ENCODE data around the gene ASB4.
"Not testable (repeated sequence)": the region's sequence is repeated elsewhere in the genome, so short reads cannot be mapped to it uniquely, and the experiment has no call there.

ASB4 gene

GRCh38 chr7:95485391-95486123 lies at the start of gene ASB4:
Gene ASB4, plus strand, starts transcription at chr7:95485943. Its CDS starts 29 bp downstream, at chr7:95485972.
- no peak for DNase-seq

GRCh38 chr7:95436407-95436806 lies 49.3 kb upstream of the ASB4 start:
- DNase-seq: no peak

GRCh38 chr7:95440394-95441038 lies 45.2 kb upstream of the ASB4 start:
- no peak for DNase-seq

- DNase-seq: no peak
Observed at GRCh38 chr7:95441042-95441823, 44.5 kb upstream of the ASB4 start.

- no peak for DNase-seq
Observed at GRCh38 chr7:95444796-95445195, 40.9 kb upstream of the ASB4 start.

GRCh38 chr7:95446618-95447017 lies 39.1 kb upstream of the ASB4 start:
- no peak for DNase-seq

GRCh38 chr7:95454438-95455045 lies 31.2 kb upstream of the ASB4 start:
- no peak for DNase-seq

- no peak for DNase-seq
Observed at GRCh38 chr7:95457947-95458346, 27.8 kb upstream of the ASB4 start.

- not testable (repeated sequence) for DNase-seq
Observed at GRCh38 chr7:95460653-95461052, 25.1 kb upstream of the ASB4 start.

- no peak for DNase-seq
Observed at GRCh38 chr7:95467912-95468607, 17.7 kb upstream of the ASB4 start.

- no peak for DNase-seq
Observed at GRCh38 chr7:95469187-95469586, 16.6 kb upstream of the ASB4 start.

- DNase-seq: no peak
Observed at GRCh38 chr7:95469848-95470247, 15.9 kb upstream of the ASB4 start.

- DNase-seq: peak; percentile 31
Observed at GRCh38 chr7:95470452-95470851, 15.3 kb upstream of the ASB4 start.

GRCh38 chr7:95471071-95471470 lies 14.7 kb upstream of the ASB4 start:
- no peak for DNase-seq

GRCh38 chr7:95472581-95473161 lies 13.1 kb upstream of the ASB4 start:
- DNase-seq: no peak

GRCh38 chr7:95473276-95473985 lies 12.3 kb upstream of the ASB4 start:
- no peak for DNase-seq

GRCh38 chr7:95476072-95476847 lies 9.5 kb upstream of the ASB4 start:
- DNase-seq: no peak

- DNase-seq: peak; percentile 60
Observed at GRCh38 chr7:95476904-95477594, 8.7 kb upstream of the ASB4 start.

GRCh38 chr7:95478272-95479037 lies 7.3 kb upstream of the ASB4 start:
- no peak for DNase-seq

All from inflammatory macrophage treated with lipopolysaccharide for 4 hours (primary cell).